H9 (cell line): ENCODE measurements around the gene APOB. TPM values are rescaled to one million over a fixed set of nuclear protein-coding genes. Genes with fewer than 3 reads are reported as not detected.

Experiments
- DNase-seq: peaks from one replicate; pipeline ENCODE4 v3.0.0-alpha.2; 2017
- H2AFZ ChIP-seq: one replicate; pipeline ENCODE4 v1.6.1; 2013; ENCODE audit warnings: mild to moderate bottlenecking, low read length, control low read depth, moderate library complexity
- H2AK5ac ChIP-seq: 2 replicates; pipeline ENCODE4 v1.6.1; 2013; ENCODE audit warnings: low read length, control low read depth, mixed read lengths; ENCODE audit not compliant: insufficient read length
- H2BK120ac ChIP-seq: one replicate; pipeline ENCODE4 v1.6.1; 2013; ENCODE audit warnings: low read depth, mild to moderate bottlenecking, low read length, control low read depth, inconsistent platforms; ENCODE audit not compliant: poor library complexity, severe bottlenecking
- H2BK12ac ChIP-seq: 2 replicates; pipeline ENCODE4 v1.6.1; 2013; ENCODE audit warnings: low read length, control low read depth, mixed read lengths, low read depth; ENCODE audit not compliant: insufficient read length
- H2BK15ac ChIP-seq: 2 replicates; pipeline ENCODE4 v1.6.1; 2013; ENCODE audit warnings: low read depth, low read length, control low read depth
- H2BK20ac ChIP-seq: one replicate; pipeline ENCODE4 v1.6.1; 2013; ENCODE audit warnings: low read depth, mild to moderate bottlenecking, low read length, control low read depth, inconsistent platforms; ENCODE audit not compliant: poor library complexity, severe bottlenecking
- H2BK5ac ChIP-seq: 2 replicates; pipeline ENCODE4 v1.6.1; 2013; ENCODE audit warnings: low read length, control low read depth, mixed read lengths; ENCODE audit not compliant: insufficient read length
- H3K14ac ChIP-seq: 2 replicates; pipeline ENCODE4 v1.6.1; 2013; ENCODE audit warnings: low read length, control low read depth; ENCODE audit not compliant: insufficient read depth
- H3K18ac ChIP-seq: 2 replicates; pipeline ENCODE4 v1.6.1; 2013; ENCODE audit warnings: low read depth, mild to moderate bottlenecking, mixed read lengths, low read length, control low read depth; ENCODE audit not compliant: insufficient read length
- H3K23ac ChIP-seq: 2 replicates; pipeline ENCODE4 v1.6.1; 2013; ENCODE audit warnings: low read length, control low read depth, mixed read lengths, low read depth; ENCODE audit not compliant: insufficient read length
- H3K23me2 ChIP-seq: 2 replicates; pipeline ENCODE4 v1.6.1; 2013; ENCODE audit warnings: low read depth, mild to moderate bottlenecking, mixed read lengths, low read length, control low read depth; ENCODE audit not compliant: insufficient read length, poor library complexity, severe bottlenecking
- H3K27ac ChIP-seq: 2 replicates; pipeline ENCODE4 v1.5.1; 2013; ENCODE audit warnings: low read length, control low read depth, mixed read lengths, low read depth; ENCODE audit not compliant: insufficient read length
- H3K27me3 ChIP-seq: 2 replicates; pipeline ENCODE4 v1.6.1; 2013; ENCODE audit warnings: low read length, control low read depth, inconsistent platforms; ENCODE audit not compliant: insufficient read depth
- H3K4ac ChIP-seq: 2 replicates; pipeline ENCODE4 v1.6.1; 2013; ENCODE audit warnings: low read depth, mild to moderate bottlenecking, control low read depth, inconsistent platforms, low read length, moderate library complexity
- H3K4me1 ChIP-seq: 2 replicates; pipeline ENCODE4 v1.6.1; 2013; ENCODE audit warnings: low read length, control low read depth, inconsistent platforms; ENCODE audit not compliant: insufficient read depth
- H3K4me2 ChIP-seq: 2 replicates; pipeline ENCODE4 v1.6.1; 2013; ENCODE audit warnings: low read length, control low read depth, mixed read lengths; ENCODE audit not compliant: insufficient read length, insufficient read depth
- H3K56ac ChIP-seq: 2 replicates; pipeline ENCODE4 v1.6.1; 2013; ENCODE audit warnings: low read depth, mild to moderate bottlenecking, mixed read lengths, low read length, control low read depth; ENCODE audit not compliant: insufficient read length
- H3K79me1 ChIP-seq: 2 replicates; pipeline ENCODE4 v1.6.1; 2013; ENCODE audit warnings: low read depth, mild to moderate bottlenecking, moderate library complexity, low read length, control low read depth, inconsistent platforms; ENCODE audit not compliant: insufficient read depth, poor library complexity, severe bottlenecking
- H3K79me2 ChIP-seq: 2 replicates; pipeline ENCODE4 v1.6.1; 2013; ENCODE audit warnings: low read length, control low read depth, inconsistent platforms; ENCODE audit not compliant: insufficient read depth
- H3K9ac ChIP-seq: 2 replicates; pipeline ENCODE4 v1.6.1; 2013; ENCODE audit warnings: low read length, control low read depth, mixed read lengths; ENCODE audit not compliant: insufficient read length; ENCODE audit errors: extremely low read depth
- H3K9me3 ChIP-seq: one replicate; pipeline ENCODE4 v1.6.1; 2013; ENCODE audit warnings: low read depth, low read length, inconsistent platforms; ENCODE audit not compliant: control insufficient read depth
- H3T11ph ChIP-seq: one replicate; pipeline ENCODE4 v1.6.1; 2013; ENCODE audit warnings: mild to moderate bottlenecking, low read length, control low read depth, inconsistent platforms
- H4K20me1 ChIP-seq: one replicate; pipeline ENCODE4 v1.6.1; 2013; ENCODE audit not compliant: control insufficient read depth, insufficient read length, insufficient read depth
- H4K5ac ChIP-seq: 2 replicates; pipeline ENCODE4 v1.6.1; 2013; ENCODE audit warnings: low read depth, mild to moderate bottlenecking, mixed read lengths, low read length, control low read depth; ENCODE audit not compliant: insufficient read length
- H4K8ac ChIP-seq: replicated peaks from 2 replicates; pipeline ENCODE4 v1.6.1; 2013; ENCODE audit warnings: low read length, control low read depth, mixed read lengths, low read depth; ENCODE audit not compliant: insufficient read length
- H4K91ac ChIP-seq: 2 replicates; pipeline ENCODE4 v1.6.1; 2013; ENCODE audit warnings: low read depth, mild to moderate bottlenecking, moderate library complexity, mixed read lengths, low read length, control low read depth; ENCODE audit not compliant: insufficient read length
- H3K27ac Mint-ChIP-seq, 3 experiments: 2 replicates in 2 of 3; 3 replicates in 1 of 3; pipeline ENCODE4 v1.8.0; 2020 to 2021; ENCODE audit warnings: mixed read lengths in 3 of 3, mild to moderate bottlenecking in 1 of 3, moderate library complexity in 1 of 3
- H3K27me3 Mint-ChIP-seq: 2 replicates; pipeline ENCODE4 v1.8.0; 2021; ENCODE audit warnings: low read depth, mild to moderate bottlenecking, moderate library complexity, mixed read lengths
- H3K36me3 Mint-ChIP-seq, 3 experiments: 2 replicates in 2 of 3; 3 replicates in 1 of 3; pipeline ENCODE4 v1.8.0; 2020 to 2021; ENCODE audit warnings: low read depth in 3 of 3, mixed read lengths in 3 of 3; ENCODE audit not compliant: insufficient read depth in 1 of 3
- H3K4me1 Mint-ChIP-seq, 2 experiments: 2 replicates each; pipeline ENCODE4 v1.8.0; 2020; ENCODE audit warnings: mixed read lengths in 2 of 2
- H3K4me3 Mint-ChIP-seq, 2 experiments: 2 replicates in 1 of 2; 3 replicates in 1 of 2; pipeline ENCODE4 v1.8.0; 2020 to 2021; ENCODE audit warnings: mild to moderate bottlenecking in 2 of 2, mixed read lengths in 2 of 2, moderate library complexity in 1 of 2
- H3K9me3 Mint-ChIP-seq, 2 experiments: 2 replicates in 1 of 2; 3 replicates in 1 of 2; pipeline ENCODE4 v1.8.0; 2020; ENCODE audit warnings: mild to moderate bottlenecking in 2 of 2, mixed read lengths in 2 of 2, moderate library complexity in 1 of 2
- CTCF ChIP-seq: fragments of 200-600 bp; sonication (generic); conservative IDR thresholded peaks from 3 replicates; pipeline ENCODE4 v1.8.0; 2021; ENCODE audit warnings: antibody characterized with exemption, mild to moderate bottlenecking
- WGBS: extraction: QIAGEN DNeasy Blood & Tissue Kit; methylation state at CpG from one replicate; pipeline ENCODE4 v1.1.7; 2013; ENCODE audit warnings: missing lambda C conversion rate, low lambda C conversion rate, mixed read lengths; ENCODE audit not compliant: insufficient read length; ENCODE audit errors: extremely low coverage; 5-methylcytosine and 5-hydroxymethylcytosine counted together
- total RNA-seq: library from RNA; stranded (reverse); gene quantifications from 2 replicates; pipeline ENCODE4 v1.2.1, GENCODE V29; 2021

The APOB gene
- total RNA-seq, 1 experiment from 2014 or later, result 0.26 TPM

- Histone ChIP-seq H3K18ac (no peak overlapping the region), H3K14ac (no peak overlapping the region), H3K4ac (no peak overlapping the region), H2AFZ (no peak overlapping the region), H3K9ac (no peak overlapping the region), H3K4me2 (no peak overlapping the region), H3K4me1 (no peaks in the 10 kb centered on the region), H3K23ac (no peak overlapping the region), H3K79me2 (no peaks in the 10 kb centered on the region), H2BK20ac (no peak overlapping the region), H4K8ac (no peak overlapping the region), H2BK5ac (no peak overlapping the region), H3K27me3 (no peaks in the 10 kb centered on the region), H2AK5ac (no peak overlapping the region), H4K20me1 (no peaks in the 10 kb centered on the region), H3K27ac (no peak overlapping the region), H3T11ph (no peak overlapping the region), H4K91ac (no peak overlapping the region), H3K23me2 (no peaks in the 10 kb centered on the region), H3K56ac (no peak overlapping the region), H3K9me3 (no peaks in the 10 kb centered on the region), H2BK15ac (no peak overlapping the region), H2BK12ac (no peak overlapping the region), H4K5ac (no peak overlapping the region), H3K79me1 (no peaks in the 10 kb centered on the region), H2BK120ac (no peak overlapping the region)
- WGBS, result no CpG with 5 or more reads among the region's 6 CpGs
- no peak for TF ChIP-seq CTCF
- peaks cover 11% of the 10 kb centered on the region for H3K27me3 Mint-ChIP-seq
- no peaks in the 10 kb centered on the region; a peak in 1 of 7 replicates for H3K36me3 Mint-ChIP-seq
- H3K4me3 Mint-ChIP-seq, result no peak overlapping the region
- H3K9me3 Mint-ChIP-seq, result no peaks in the 10 kb centered on the region; a peak in 1 of 5 replicates
- H3K27ac Mint-ChIP-seq, result no peak overlapping the region
- DNase-seq, result no peak
- no peaks in the 10 kb centered on the region for H3K4me1 Mint-ChIP-seq
These were observed 29.3 kb downstream of the APOB start for GRCh38 chr2:21014364-21015280.
